Stomach (tissue), 9 donors: Measurements from ENCODE around the gene NRROS. TPM values are rescaled to one million over a fixed set of nuclear protein-coding genes. Genes with fewer than 3 reads are reported as not detected.
A peak's percentile ranks its signal among the peaks of the same experiment; 100 is the strongest.

Source experiments
- DNase-seq, 2 donors: peaks; one replicate each; pipeline versions ENCODE4 v3.0.0 to v3.0.0-alpha.2; 2013 to 2019
- H3K27ac ChIP-seq, 5 donors: fragments of 200-600 bp in 4 of 5; sonication (generic) in 4 of 5; one replicate each; pipeline ENCODE4 v1.5.1; 2013 to 2019; ENCODE audit warnings: mild to moderate bottlenecking in 1 of 5, moderate library complexity in 1 of 5
- H3K27me3 ChIP-seq, 3 donors: fragments of 200-600 bp; sonication (generic); one replicate each; pipeline ENCODE4 v1.5.1; 2017 to 2019; ENCODE audit warnings: mixed run types in 1 of 3
- H3K36me3 ChIP-seq, 4 donors: fragments of 200-600 bp; sonication (generic); 1 replicate in 3 of 4; 2 replicates in 1 of 4; pipeline ENCODE4 v1.5.1; 2016 to 2019
- H3K4me1 ChIP-seq, 4 donors: fragments of 200-600 bp; sonication (generic); one replicate each; pipeline ENCODE4 v1.5.1; 2016 to 2019
- H3K4me3 ChIP-seq, 4 donors: fragments of 200-600 bp; sonication (generic) in 3 of 4; one replicate each; pipeline ENCODE4 v1.5.1; 2016 to 2019; ENCODE audit warnings: mild to moderate bottlenecking in 1 of 4
- H3K9me3 ChIP-seq, 4 donors: fragments of 200-600 bp; sonication (generic); one replicate each; pipeline ENCODE4 v1.5.1; 2016 to 2019
- CTCF ChIP-seq, 7 experiments: fragments of 450-650 bp in 4 of 7; fragments of 200-600 bp in 3 of 7; sonication (generic) in 3 of 7; IDR thresholded peaks; one replicate each; pipeline ENCODE4 v1.5.1; 2016 to 2019; ENCODE audit warnings: antibody characterized with exemption in 7 of 7, control low read depth in 2 of 7, mild to moderate bottlenecking in 1 of 7
- EP300 ChIP-seq: sonication (generic); formaldehyde crosslinking; IDR thresholded peaks from one replicate; pipeline ENCODE4 v1.6.1; 2017; ENCODE audit warnings: antibody characterized with exemption
- POLR2A ChIP-seq, 4 donors: fragments of 450-650 bp; IDR thresholded peaks; one replicate each; pipeline ENCODE4 v1.6.1; 2016; ENCODE audit warnings: antibody characterized with exemption in 4 of 4, control low read depth in 2 of 4, mild to moderate bottlenecking in 1 of 4, moderate library complexity in 1 of 4
- POLR2AphosphoS5 ChIP-seq, 3 donors: sonication (generic); formaldehyde crosslinking; IDR thresholded peaks; one replicate each; pipeline ENCODE4 v1.6.1; 2016; ENCODE audit warnings: antibody characterized with exemption in 3 of 3
- WGBS, 5 donors: extraction: QIAGEN DNeasy Blood & Tissue Kit in 3 of 5; methylation state at CpG; one replicate each; pipeline versions ENCODE4 v1.1.5 to v1.1.7; 2013 to 2018; 5-methylcytosine and 5-hydroxymethylcytosine counted together
- intact Hi-C: fragments of 100-400 bp; cut with DNase I; formaldehyde crosslinking; loops from one replicate; pipeline ENCODE4 v1.15.1; 2023; ENCODE audit warnings: low total_unique reads
- polyA plus RNA-seq, 3 donors: library from polyadenylated mRNA; stranded (reverse); fragments of 200-250 nt; gene quantifications; one replicate each; pipeline ENCODE4 v1.2.3, GENCODE V29; 2013
- total RNA-seq, 5 donors: library from RNA; depleted of rRNA; stranded (reverse); fragments of >200 nt; gene quantifications; one replicate each; pipeline versions ENCODE4 v1.1.0 to v1.2.3, GENCODE V29; 2014 to 2016
- donor health status: healthy with polysubstance abuse.
- donor health status: Bipolar disorder and iron deficiency.
- donor health status: healthy.

The NRROS gene
- total and polyA plus RNA-seq, 8 donors, result 0.45 to 5.5 (median 1.4) TPM; not detected in 1

GRCh38 chr3:196689941-196690660, 50.6 kb downstream of the NRROS start:
- 82 to 93% (median 87%) methylated on average over 17 of the region's 17 CpGs for WGBS, 5 donors
- intact Hi-C loops, result loop anchor here (5.0 to 10.0 kb wide), 2 partner anchors 83 to 435 kb away; no protein-coding TSS in a partner anchor
- TF ChIP-seq POLR2A (IDR thresholded peaks at IDR 0.05) (no peak), CTCF (IDR thresholded peaks at IDR 0.05) (no peak), EP300 (no peak), POLR2AphosphoS5 (IDR thresholded peaks at IDR 0.05) (no peak)
- Histone ChIP-seq H3K9me3 (no peaks in the 10 kb centered on the region), H3K36me3 (no peaks in the 10 kb centered on the region), H3K4me1 (peaks cover 0 to 12% (median 1%) of the 10 kb centered on the region in 4 donors), H3K4me3 (no peak overlapping the region), H3K27me3 (no peaks in the 10 kb centered on the region), H3K27ac (no peak overlapping the region)
- no peak for DNase-seq

GRCh38 chr3:196691386-196691785, 51.9 kb downstream of the NRROS start:
- Histone ChIP-seq H3K36me3 (no peaks in the 10 kb centered on the region), H3K9me3 (no peaks in the 10 kb centered on the region), H3K27ac (no peak overlapping the region), H3K27me3 (no peaks in the 10 kb centered on the region), H3K4me1 (peaks cover 0 to 11% (median 0%) of the 10 kb centered on the region in 4 donors), H3K4me3 (no peak overlapping the region)
- intact Hi-C loops, result no loop called here
- DNase-seq, result no peak
- no peak for TF ChIP-seq EP300
- TF ChIP-seq POLR2A (IDR thresholded peaks at IDR 0.05), result no peak
- no peak for TF ChIP-seq POLR2AphosphoS5 (IDR thresholded peaks at IDR 0.05)
- no peak for TF ChIP-seq CTCF (IDR thresholded peaks at IDR 0.05)
- WGBS, 5 donors, result 64 to 77% (median 70%) methylated on average over 8 of the region's 8 CpGs

GRCh38 chr3:196694202-196694638, 54.7 kb downstream of the NRROS start:
- WGBS, 5 donors, result 0 to 6% (median 0%) methylated on average over 1 of the region's 1 CpG
- no peak for TF ChIP-seq EP300
- TF ChIP-seq POLR2AphosphoS5 (IDR thresholded peaks at IDR 0.05), result no peak
- TF ChIP-seq CTCF (IDR thresholded peaks at IDR 0.05), result no peak
- no peak for TF ChIP-seq POLR2A (IDR thresholded peaks at IDR 0.05)

GRCh38 chr3:196694941-196695848, 55.7 kb downstream of the NRROS start:
- Histone ChIP-seq H3K9me3 (no peaks in the 10 kb centered on the region), H3K4me1 (peaks cover 0 to 11% (median 0%) of the 10 kb centered on the region in 4 donors), H3K27ac (no peak overlapping the region), H3K36me3 (no peaks in the 10 kb centered on the region), H3K27me3 (no peaks in the 10 kb centered on the region), H3K4me3 (no peak overlapping the region)
- DNase-seq, result no peak
- TF ChIP-seq CTCF (IDR thresholded peaks at IDR 0.05) (no peak), POLR2AphosphoS5 (IDR thresholded peaks at IDR 0.05) (no peak), POLR2A (IDR thresholded peaks at IDR 0.05) (no peak), EP300 (no peak)
- WGBS, 5 donors, result 87 to 95% (median 92%) methylated on average over 15 to 17 of the region's 17 CpGs
- intact Hi-C loops, result no loop called here

More at GRCh38 chr3:196694202-196694638, 54.7 kb downstream of the NRROS start:
- H3K27me3 ChIP-seq, result no peaks in the 10 kb centered on the region
- peaks cover 0 to 11% (median 0%) of the 10 kb centered on the region in 4 donors for H3K4me1 ChIP-seq
- DNase-seq, result peak in 1 of 2 donors; percentile 19
- H3K36me3 ChIP-seq, result no peaks in the 10 kb centered on the region
- no peak overlapping the region for H3K27ac ChIP-seq
- intact Hi-C loops, result no loop called here
- H3K9me3 ChIP-seq, result no peaks in the 10 kb centered on the region
- no peak overlapping the region for H3K4me3 ChIP-seq
